HEK293 (cell line): ENCODE data around the gene PYY.

ENCODE experiments used
- CTCF ChIA-PET: fragments of 350-600 bp; formaldehyde crosslinking; extraction: SDS; loops from one replicate; lab custom pipeline; 2021; ENCODE audit warnings: antibody characterized with exemption; lab: Yijun Ruan, JAX
- POLR2A ChIA-PET: fragments of 300-600 bp; formaldehyde crosslinking; extraction: SDS; loops from one replicate; lab custom pipeline; 2020; ENCODE audit warnings: antibody characterized with exemption, inconsistent platforms; lab: Yijun Ruan, JAX
- H3K27ac ChIP-seq: fragments of 200-500 bp; sonication (Bioruptor generic); 2 replicates; pipeline ENCODE4 v1.5.1; 2014; ENCODE audit warnings: low read depth, low read length, control low read depth, inconsistent platforms; ENCODE audit errors: extremely low read depth
- H3K36me3 ChIP-seq, 2 experiments: fragments of 200-500 bp in 1 of 2; sonication (Bioruptor generic) in 1 of 2; 1 replicate in 1 of 2; 2 replicates in 1 of 2; pipeline ENCODE4 v1.5.1; 2014 to 2017; ENCODE audit warnings: inconsistent platforms in 2 of 2, low read length in 2 of 2; ENCODE audit not compliant: control insufficient read depth in 2 of 2, insufficient read depth in 1 of 2
- H3K4me1 ChIP-seq: fragments of 200-500 bp; sonication (Bioruptor generic); 2 replicates; pipeline ENCODE4 v1.5.1; 2014; ENCODE audit warnings: mild to moderate bottlenecking, low read length, inconsistent platforms; ENCODE audit not compliant: control insufficient read depth, insufficient read depth
- H3K4me3 ChIP-seq: 2 replicates; pipeline ENCODE4 v1.5.1; 2011; ENCODE audit warnings: low read depth, mild to moderate bottlenecking, control low read depth, low read length, moderate library complexity
- H3K9me3 ChIP-seq: fragments of 200-500 bp; sonication (Bioruptor generic); 2 replicates; pipeline ENCODE4 v1.5.1; 2014; ENCODE audit warnings: low read depth, low read length, inconsistent platforms; ENCODE audit not compliant: control insufficient read depth, insufficient read depth
- EGR2 ChIP-seq: fragments of 450-650 bp; formaldehyde crosslinking; IDR thresholded peaks from 2 replicates; pipeline ENCODE4 v1.5.1; 2016; ENCODE audit warnings: low read depth, missing biosample characterization, missing genetic modification characterization
- GLIS1 ChIP-seq: fragments of 450-650 bp; formaldehyde crosslinking; IDR thresholded peaks from 2 replicates; pipeline ENCODE4 v1.5.1; 2016; ENCODE audit warnings: missing biosample characterization, missing genetic modification characterization
- MZF1 ChIP-seq: fragments of 450-650 bp; formaldehyde crosslinking; IDR thresholded peaks from 2 replicates; pipeline ENCODE4 v1.5.1; 2017; ENCODE audit warnings: missing biosample characterization, missing genetic modification characterization, borderline replicate concordance
- PRDM10 ChIP-seq: fragments of 450-650 bp; formaldehyde crosslinking; IDR thresholded peaks from 2 replicates; pipeline ENCODE4 v1.5.1; 2016; ENCODE audit warnings: missing biosample characterization, missing genetic modification characterization
- SP2 ChIP-seq: fragments of 450-650 bp; formaldehyde crosslinking; IDR thresholded peaks from 2 replicates; pipeline ENCODE4 v1.5.1; 2016; ENCODE audit warnings: missing biosample characterization, missing genetic modification characterization
- ZBTB6 ChIP-seq: fragments of 450-650 bp; formaldehyde crosslinking; IDR thresholded peaks from 2 replicates; pipeline ENCODE4 v1.5.1; 2017; ENCODE audit warnings: missing biosample characterization, missing genetic modification characterization
- ZFHX2 ChIP-seq: fragments of 450-650 bp; formaldehyde crosslinking; conservative IDR thresholded peaks from 2 replicates; pipeline ENCODE4 v1.5.1; 2016; ENCODE audit warnings: missing biosample characterization, missing genetic modification characterization
- ZIC2 ChIP-seq: fragments of 450-650 bp; formaldehyde crosslinking; IDR thresholded peaks from 2 replicates; pipeline ENCODE4 v1.5.1; 2016; ENCODE audit warnings: missing biosample characterization, missing genetic modification characterization
- ZNF221 ChIP-seq: fragments of 450-650 bp; formaldehyde crosslinking; IDR thresholded peaks from 2 replicates; pipeline ENCODE4 v1.5.1; 2017; ENCODE audit warnings: missing biosample characterization, missing genetic modification characterization, borderline replicate concordance
- ZNF223 ChIP-seq: fragments of 450-650 bp; formaldehyde crosslinking; IDR thresholded peaks from 2 replicates; pipeline ENCODE4 v1.5.1; 2016; ENCODE audit warnings: missing biosample characterization, missing genetic modification characterization
- ZNF366 ChIP-seq: fragments of 450-650 bp; formaldehyde crosslinking; conservative IDR thresholded peaks from 2 replicates; pipeline ENCODE4 v1.5.1; 2016; ENCODE audit warnings: missing biosample characterization, missing genetic modification characterization
- ZNF416 ChIP-seq: fragments of 450-650 bp; formaldehyde crosslinking; IDR thresholded peaks from 2 replicates; pipeline ENCODE4 v1.5.1; 2016; ENCODE audit warnings: missing biosample characterization, missing genetic modification characterization
- ZNF449 ChIP-seq: fragments of 450-650 bp; formaldehyde crosslinking; IDR thresholded peaks from 2 replicates; pipeline ENCODE4 v1.5.1; 2017; ENCODE audit warnings: missing biosample characterization, mild to moderate bottlenecking, missing genetic modification characterization, moderate library complexity
- ZNF529 ChIP-seq: fragments of 450-650 bp; formaldehyde crosslinking; IDR thresholded peaks from 2 replicates; pipeline ENCODE4 v1.5.1; 2017; ENCODE audit warnings: missing genetic modification characterization, missing biosample characterization; ENCODE audit not compliant: insufficient replicate concordance
- ZNF585B ChIP-seq: fragments of 450-650 bp; formaldehyde crosslinking; IDR thresholded peaks from 2 replicates; pipeline ENCODE4 v1.5.1; 2016; ENCODE audit warnings: missing biosample characterization, missing genetic modification characterization
- ZNF600 ChIP-seq: fragments of 450-650 bp; formaldehyde crosslinking; IDR thresholded peaks from 2 replicates; pipeline ENCODE4 v1.5.1; 2016; ENCODE audit warnings: missing biosample characterization, missing genetic modification characterization
- ZNF654 ChIP-seq: fragments of 450-650 bp; formaldehyde crosslinking; IDR thresholded peaks from 2 replicates; pipeline ENCODE4 v1.5.1; 2016; ENCODE audit warnings: low read depth, missing biosample characterization, missing genetic modification characterization
- ZNF660 ChIP-seq: fragments of 450-650 bp; IDR thresholded peaks from 2 replicates; pipeline ENCODE4 v1.5.1; 2018; ENCODE audit warnings: missing biosample characterization, mild to moderate bottlenecking, missing genetic modification characterization
- TF ChIP-seq, protein P1 (sequence below): fragments of 450-650 bp; formaldehyde crosslinking; IDR thresholded peaks from 2 replicates; pipeline ENCODE4 v1.5.1; 2016; ENCODE audit warnings: missing biosample characterization, missing genetic modification characterization
- TF ChIP-seq, protein P2 (sequence below): fragments of 450-650 bp; formaldehyde crosslinking; IDR thresholded peaks from 2 replicates; pipeline ENCODE4 v1.5.1; 2016; ENCODE audit warnings: missing biosample characterization, missing genetic modification characterization
- TF ChIP-seq, protein P3 (sequence below): fragments of 450-650 bp; formaldehyde crosslinking; IDR thresholded peaks from 2 replicates; pipeline ENCODE4 v1.5.1; 2016; ENCODE audit warnings: missing biosample characterization, missing genetic modification characterization
- TF ChIP-seq, protein P4 (sequence below): fragments of 450-650 bp; formaldehyde crosslinking; IDR thresholded peaks from 2 replicates; pipeline ENCODE4 v1.5.1; 2016; ENCODE audit warnings: missing biosample characterization, missing genetic modification characterization

The PYY gene

DNA sequence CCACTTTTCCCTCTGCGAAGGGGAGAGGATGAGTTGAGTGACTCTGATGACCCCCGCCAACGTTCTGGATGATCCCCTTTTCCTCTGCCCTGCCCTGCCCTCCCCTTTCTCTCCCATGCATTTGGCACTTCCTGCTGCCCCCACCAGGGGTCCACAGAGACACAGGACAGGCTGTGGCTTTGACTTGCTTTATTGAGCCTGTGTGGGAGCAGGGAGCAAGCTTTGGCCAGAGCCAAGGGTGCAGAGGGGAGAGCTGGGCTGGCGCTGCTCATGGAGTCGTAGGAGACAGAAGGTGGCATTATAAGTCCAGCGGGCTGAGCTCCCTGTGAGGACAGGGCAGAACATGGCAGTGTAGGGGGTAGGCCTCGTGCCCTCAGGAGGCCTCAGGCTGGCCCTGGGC, 13.1 kb downstream of the PYY start:
- CTCF ChIA-PET, result interaction anchor here (0.6 to 11.2 kb wide), 20 partner anchors 10 to 1178 kb away, joined by 3 to 267 read pairs (median 4); no protein-coding TSS in a partner anchor
- Histone ChIP-seq H3K36me3 (no peaks in the 10 kb centered on the region), H3K4me3 (no peak overlapping the region), H3K27ac (no peak overlapping the region), H3K4me1 (no peaks in the 10 kb centered on the region; the same call in 1 of the 2 replicates), H3K9me3 (no peaks in the 10 kb centered on the region)
- TF ChIP-seq ZNF449 (tag by site-specific recombination) (no peak), ZNF654 (tag by site-specific recombination) (peak; percentile 43; the same call in 1 of the 2 replicates), ZNF600 (tag by site-specific recombination) (peak; percentile 60), ZIC2 (tag by site-specific recombination) (peak; percentile 37; the same call in 1 of the 2 replicates), PRDM10 (tag by site-specific recombination) (peak; percentile 97), EGR2 (tag by site-specific recombination) (peak; percentile 27; the same call in 1 of the 2 replicates), GLIS1 (tag by site-specific recombination) (no peak), ZNF221 (tag by site-specific recombination) (no peak), ZNF416 (tag by site-specific recombination) (no peak), MZF1 (tag by site-specific recombination) (peak; percentile 42; the same call in 1 of the 2 replicates), ZBTB6 (no peak), ZFHX2 (tag by site-specific recombination) (0 out of 2 replicates have a peak, but pooled peaks have one; percentile 36), ZNF585B (tag by site-specific recombination) (no peak), ZNF660 (tag by site-specific recombination) (no peak), ZNF529 (no peak), ZNF223 (tag by site-specific recombination) (no peak), SP2 (tag by site-specific recombination) (no peak), ZNF366 (tag by site-specific recombination) (0 out of 2 replicates have a peak, but pooled peaks have one; percentile 35)
- TF ChIP-seq, protein P1, sequence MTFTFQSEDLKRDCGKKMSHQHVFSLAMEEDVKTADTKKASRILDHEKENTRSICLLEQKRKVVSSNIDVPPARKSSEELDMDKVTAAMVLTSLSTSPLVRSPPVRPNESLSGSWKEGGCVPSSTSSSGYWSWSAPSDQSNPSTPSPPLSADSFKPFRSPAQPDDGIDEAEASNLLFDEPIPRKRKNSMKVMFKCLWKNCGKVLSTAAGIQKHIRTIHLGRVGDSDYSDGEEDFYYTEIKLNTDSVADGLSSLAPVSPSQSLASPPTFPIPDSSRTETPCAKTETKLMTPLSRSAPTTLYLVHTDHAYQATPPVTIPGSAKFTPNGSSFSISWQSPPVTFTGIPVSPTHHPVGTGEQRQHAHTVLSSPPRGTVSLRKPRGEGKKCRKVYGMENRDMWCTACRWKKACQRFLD (tag by site-specific recombination), result no peak
- TF ChIP-seq, protein P2, sequence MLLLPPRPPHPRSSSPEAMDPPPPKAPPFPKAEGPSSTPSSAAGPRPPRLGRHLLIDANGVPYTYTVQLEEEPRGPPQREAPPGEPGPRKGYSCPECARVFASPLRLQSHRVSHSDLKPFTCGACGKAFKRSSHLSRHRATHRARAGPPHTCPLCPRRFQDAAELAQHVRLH (tag by site-specific recombination), result no peak
- TF ChIP-seq, protein P3, sequence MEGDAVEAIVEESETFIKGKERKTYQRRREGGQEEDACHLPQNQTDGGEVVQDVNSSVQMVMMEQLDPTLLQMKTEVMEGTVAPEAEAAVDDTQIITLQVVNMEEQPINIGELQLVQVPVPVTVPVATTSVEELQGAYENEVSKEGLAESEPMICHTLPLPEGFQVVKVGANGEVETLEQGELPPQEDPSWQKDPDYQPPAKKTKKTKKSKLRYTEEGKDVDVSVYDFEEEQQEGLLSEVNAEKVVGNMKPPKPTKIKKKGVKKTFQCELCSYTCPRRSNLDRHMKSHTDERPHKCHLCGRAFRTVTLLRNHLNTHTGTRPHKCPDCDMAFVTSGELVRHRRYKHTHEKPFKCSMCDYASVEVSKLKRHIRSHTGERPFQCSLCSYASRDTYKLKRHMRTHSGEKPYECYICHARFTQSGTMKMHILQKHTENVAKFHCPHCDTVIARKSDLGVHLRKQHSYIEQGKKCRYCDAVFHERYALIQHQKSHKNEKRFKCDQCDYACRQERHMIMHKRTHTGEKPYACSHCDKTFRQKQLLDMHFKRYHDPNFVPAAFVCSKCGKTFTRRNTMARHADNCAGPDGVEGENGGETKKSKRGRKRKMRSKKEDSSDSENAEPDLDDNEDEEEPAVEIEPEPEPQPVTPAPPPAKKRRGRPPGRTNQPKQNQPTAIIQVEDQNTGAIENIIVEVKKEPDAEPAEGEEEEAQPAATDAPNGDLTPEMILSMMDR (tag by site-specific recombination), result peak; percentile 68
- TF ChIP-seq, protein P4, sequence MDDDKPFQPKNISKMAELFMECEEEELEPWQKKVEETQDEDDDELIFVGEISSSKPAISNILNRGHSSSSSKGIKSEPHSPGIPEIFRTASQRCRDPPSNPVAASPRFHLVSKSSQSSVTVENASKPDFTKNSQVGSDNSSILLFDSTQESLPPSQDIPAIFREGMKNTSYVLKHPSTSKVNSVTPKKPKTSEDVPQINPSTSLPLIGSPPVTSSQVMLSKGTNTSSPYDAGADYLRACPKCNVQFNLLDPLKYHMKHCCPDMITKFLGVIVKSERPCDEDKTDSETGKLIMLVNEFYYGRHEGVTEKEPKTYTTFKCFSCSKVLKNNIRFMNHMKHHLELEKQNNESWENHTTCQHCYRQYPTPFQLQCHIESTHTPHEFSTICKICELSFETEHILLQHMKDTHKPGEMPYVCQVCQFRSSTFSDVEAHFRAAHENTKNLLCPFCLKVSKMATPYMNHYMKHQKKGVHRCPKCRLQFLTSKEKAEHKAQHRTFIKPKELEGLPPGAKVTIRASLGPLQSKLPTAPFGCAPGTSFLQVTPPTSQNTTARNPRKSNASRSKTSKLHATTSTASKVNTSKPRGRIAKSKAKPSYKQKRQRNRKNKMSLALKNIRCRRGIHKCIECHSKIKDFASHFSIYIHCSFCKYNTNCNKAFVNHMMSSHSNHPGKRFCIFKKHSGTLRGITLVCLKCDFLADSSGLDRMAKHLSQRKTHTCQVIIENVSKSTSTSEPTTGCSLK (tag by site-specific recombination), result no peak
- POLR2A ChIA-PET, result interaction anchor here (0.6 kb wide), 1 partner anchor 66 kb away, joined by 3 read pairs; no protein-coding TSS in a partner anchor
